Tibial artery (tissue), 4 donors: Measurements from ENCODE around the gene TRNAU1AP.
A peak's percentile ranks its signal among the peaks of the same experiment; 100 is the strongest.
"Not testable (repeated sequence)": the region's sequence is repeated elsewhere in the genome, so short reads cannot be mapped to it uniquely, and the experiment has no call there.

Experiments
- DNase-seq, 2 donors: peaks; one replicate each; pipeline ENCODE4 v3.0.0-alpha.2; 2019
- H3K27ac ChIP-seq, 2 donors: fragments of 200-600 bp; sonication (generic) in 1 of 2; 1 replicate in 1 of 2; 2 replicates in 1 of 2; pipeline ENCODE4 v1.5.1; 2018 to 2019; ENCODE audit warnings: mild to moderate bottlenecking in 1 of 2
- H3K27me3 ChIP-seq, 2 donors: fragments of 200-600 bp; sonication (generic) in 1 of 2; one replicate each; pipeline versions ENCODE4 v1.5.1 to v1.6.0; 2016 to 2019
- H3K36me3 ChIP-seq, 3 donors: fragments of 200-600 bp; sonication (generic) in 2 of 3; one replicate each; pipeline ENCODE4 v1.5.1; 2016 to 2019; ENCODE audit warnings: mild to moderate bottlenecking in 2 of 3
- H3K4me1 ChIP-seq, 4 donors: fragments of 200-600 bp; sonication (generic) in 2 of 4; 1 replicate in 3 of 4; 2 replicates in 1 of 4; pipeline ENCODE4 v1.5.1; 2016 to 2019
- H3K4me3 ChIP-seq, 2 donors: fragments of 200-600 bp; sonication (generic) in 1 of 2; 1 replicate in 1 of 2; 2 replicates in 1 of 2; pipeline ENCODE4 v1.5.1; 2018 to 2019; ENCODE audit warnings: mild to moderate bottlenecking in 2 of 2
- H3K9me3 ChIP-seq, 3 donors: fragments of 200-600 bp; sonication (generic) in 1 of 3; one replicate each; pipeline ENCODE4 v1.5.1; 2016 to 2019
- CTCF ChIP-seq, 2 experiments: fragments of 200-600 bp in 1 of 2; fragments of 450-650 bp in 1 of 2; IDR thresholded peaks; one replicate each; pipeline ENCODE4 v1.5.1; 2017 to 2019; ENCODE audit warnings: antibody characterized with exemption in 2 of 2, mild to moderate bottlenecking in 1 of 2, moderate library complexity in 1 of 2
- intact Hi-C: fragments of 100-400 bp; cut with DNase I; formaldehyde crosslinking; loops from one replicate; pipeline ENCODE4 v1.15.0; 2023; ENCODE audit warnings: low total_unique reads

TRNAU1AP gene

GRCh38 chr1:28518745-28519341 lies 34.0 kb upstream of the TRNAU1AP start:
- no peak for DNase-seq
- peak overlapping the region; percentile 60 to 70 for H3K4me3 ChIP-seq
- H3K27ac ChIP-seq = peak overlapping the region; percentile 58 to 62
- H3K36me3 ChIP-seq = peaks cover 5 to 20% (median 19%) of the 10 kb centered on the region in 3 donors
- no peak for TF ChIP-seq CTCF (IDR thresholded peaks at IDR 0.05)
- H3K9me3 ChIP-seq = no peaks in the 10 kb centered on the region
- intact Hi-C loops = loop anchor here (5.0 kb wide), 1 partner anchor 33 kb away; the partner anchor contains the start of gene TRNAU1AP
- no peaks in the 10 kb centered on the region for H3K27me3 ChIP-seq
- peaks cover 0 to 18% (median 14%) of the 10 kb centered on the region in 4 donors for H3K4me1 ChIP-seq

- intact Hi-C loops = loop anchor here (2.0 to 5.0 kb wide), 2 partner anchors 32 to 81 kb away; partner anchors contain the start of gene TRNAU1AP
- no peaks in the 10 kb centered on the region for H3K9me3 ChIP-seq
- H3K36me3 ChIP-seq = peaks cover 0 to 8% (median 6%) of the 10 kb centered on the region in 3 donors
- DNase-seq = no peak
- no peak overlapping the region for H3K27ac ChIP-seq
- no peaks in the 10 kb centered on the region for H3K27me3 ChIP-seq
- no peak overlapping the region for H3K4me3 ChIP-seq
- TF ChIP-seq CTCF (IDR thresholded peaks at IDR 0.05) = no peak
- peaks cover 0 to 18% (median 14%) of the 10 kb centered on the region in 4 donors for H3K4me1 ChIP-seq
These were observed 32.7 kb upstream of the TRNAU1AP start for GRCh38 chr1:28519946-28520725.

GRCh38 chr1:28520796-28521195 lies 32.1 kb upstream of the TRNAU1AP start:
- not testable (repeated sequence) for DNase-seq

GRCh38 chr1:28521502-28522164 lies 31.3 kb upstream of the TRNAU1AP start:
- Histone ChIP-seq H3K27ac (no peak overlapping the region), H3K36me3 (no peaks in the 10 kb centered on the region), H3K27me3 (no peaks in the 10 kb centered on the region), H3K9me3 (no peaks in the 10 kb centered on the region), H3K4me1 (peaks cover 0 to 18% (median 14%) of the 10 kb centered on the region in 4 donors), H3K4me3 (no peak overlapping the region)
- DNase-seq = no peak
- intact Hi-C loops = loop anchor here (2.0 kb wide), 1 partner anchor 79 kb away; no protein-coding TSS in a partner anchor
- no peak for TF ChIP-seq CTCF (IDR thresholded peaks at IDR 0.05)

More at GRCh38 chr1:28520796-28521195, 32.1 kb upstream of the TRNAU1AP start:
- peaks cover 0 to 18% (median 14%) of the 10 kb centered on the region in 4 donors for H3K4me1 ChIP-seq
- not testable (repeated sequence) for H3K27ac ChIP-seq, H3K9me3 ChIP-seq, H3K27me3 ChIP-seq, H3K36me3 ChIP-seq, H3K4me3 ChIP-seq
- intact Hi-C loops = loop anchor here (2.0 kb wide), 1 partner anchor 80 kb away; no protein-coding TSS in a partner anchor

DNA sequence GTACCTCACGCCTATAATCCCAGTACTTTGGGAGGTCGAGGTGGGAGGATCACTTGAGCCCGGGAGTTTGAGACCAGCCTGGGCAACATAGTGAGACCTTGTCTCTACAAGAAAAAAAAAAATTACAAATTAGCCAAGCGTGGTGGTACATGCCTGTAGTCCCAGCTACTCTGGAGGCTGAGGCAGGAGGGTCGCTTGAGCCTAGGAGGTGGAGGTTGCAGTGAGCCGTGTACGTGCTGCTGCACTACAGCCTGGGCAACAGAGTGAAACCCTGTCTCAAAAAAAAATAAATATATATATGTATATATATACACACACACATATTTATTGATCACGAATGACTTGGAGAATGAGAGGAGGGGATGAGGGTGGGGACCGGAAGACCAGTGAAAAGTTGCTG lies 30.3 kb upstream of the TRNAU1AP start:
- H3K27me3 ChIP-seq, DNase-seq, H3K36me3 ChIP-seq, H3K27ac ChIP-seq, intact Hi-C loops, H3K9me3 ChIP-seq, H3K4me3 ChIP-seq: not testable (repeated sequence)
- H3K4me1 ChIP-seq = peaks cover 0 to 13% (median 12%) of the 10 kb centered on the region in 4 donors

DNA sequence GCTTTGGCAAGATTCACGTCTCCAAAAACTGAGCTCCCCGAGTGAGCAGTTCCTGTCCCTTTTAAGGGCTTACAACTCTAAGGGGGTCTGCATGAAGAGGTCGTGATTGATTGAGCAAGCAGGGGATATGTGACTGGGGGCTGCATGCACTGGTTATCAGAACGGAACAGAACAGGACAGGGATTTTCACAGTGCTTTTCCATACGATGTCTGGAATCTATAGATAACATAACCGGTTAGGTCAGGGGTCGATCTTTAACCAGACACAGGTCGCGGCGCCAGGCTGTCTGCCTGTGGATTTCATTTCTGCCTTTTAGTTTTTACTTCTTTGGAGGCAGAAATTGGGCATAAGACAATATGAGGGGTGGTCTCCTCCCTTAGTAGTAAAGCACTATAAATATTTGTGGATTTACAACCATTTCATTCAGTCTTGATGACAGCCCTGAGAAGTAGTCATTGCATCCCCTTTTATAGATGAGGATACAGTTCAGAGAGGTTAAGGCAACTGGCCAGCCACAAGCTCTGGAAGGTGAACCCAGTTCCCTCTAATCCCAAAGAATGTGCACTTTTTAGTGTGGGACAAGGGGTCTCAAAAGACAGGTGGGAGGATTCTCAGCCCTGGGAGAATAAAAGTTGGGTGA lies 27.8 kb upstream of the TRNAU1AP start:
- H3K9me3 ChIP-seq, H3K4me1 ChIP-seq, intact Hi-C loops, H3K36me3 ChIP-seq, H3K27me3 ChIP-seq, H3K4me3 ChIP-seq, H3K27ac ChIP-seq, DNase-seq: not testable (repeated sequence)
